Measurements from ENCODE around the gene UTP14C.

DNA sequence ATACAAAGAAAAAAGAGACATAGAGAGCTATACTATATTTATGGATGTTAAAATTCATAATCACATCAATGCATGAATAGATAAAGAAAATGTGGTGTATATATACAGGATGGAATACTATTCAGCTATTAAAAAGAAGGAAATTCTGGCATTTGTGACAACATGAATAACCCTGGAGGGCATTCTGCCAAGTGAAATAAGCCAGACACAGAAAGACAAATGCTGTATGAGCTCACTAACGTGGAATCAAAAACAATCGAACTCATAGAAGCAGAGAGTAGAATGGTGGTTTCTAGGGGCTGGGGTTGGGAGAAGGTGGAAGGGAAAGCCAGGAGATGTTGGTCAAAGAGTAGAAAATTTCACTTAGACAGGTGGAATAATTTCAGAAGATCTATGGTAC is 24.0 kb downstream of the UTP14C start:
- TF ChIP-seq, protein P1, sequence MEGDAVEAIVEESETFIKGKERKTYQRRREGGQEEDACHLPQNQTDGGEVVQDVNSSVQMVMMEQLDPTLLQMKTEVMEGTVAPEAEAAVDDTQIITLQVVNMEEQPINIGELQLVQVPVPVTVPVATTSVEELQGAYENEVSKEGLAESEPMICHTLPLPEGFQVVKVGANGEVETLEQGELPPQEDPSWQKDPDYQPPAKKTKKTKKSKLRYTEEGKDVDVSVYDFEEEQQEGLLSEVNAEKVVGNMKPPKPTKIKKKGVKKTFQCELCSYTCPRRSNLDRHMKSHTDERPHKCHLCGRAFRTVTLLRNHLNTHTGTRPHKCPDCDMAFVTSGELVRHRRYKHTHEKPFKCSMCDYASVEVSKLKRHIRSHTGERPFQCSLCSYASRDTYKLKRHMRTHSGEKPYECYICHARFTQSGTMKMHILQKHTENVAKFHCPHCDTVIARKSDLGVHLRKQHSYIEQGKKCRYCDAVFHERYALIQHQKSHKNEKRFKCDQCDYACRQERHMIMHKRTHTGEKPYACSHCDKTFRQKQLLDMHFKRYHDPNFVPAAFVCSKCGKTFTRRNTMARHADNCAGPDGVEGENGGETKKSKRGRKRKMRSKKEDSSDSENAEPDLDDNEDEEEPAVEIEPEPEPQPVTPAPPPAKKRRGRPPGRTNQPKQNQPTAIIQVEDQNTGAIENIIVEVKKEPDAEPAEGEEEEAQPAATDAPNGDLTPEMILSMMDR (IDR thresholded peaks at IDR 0.05): no peak
- no peak for TF ChIP-seq POLR2AphosphoS5 (IDR thresholded peaks at IDR 0.05)
- no peak for TF ChIP-seq POLR2A (IDR thresholded peaks at IDR 0.05; ENCODE audit: low read depth)

Data from esophagus muscularis mucosa (tissue), 3 donors.